Activated CD4-positive, alpha-beta T cell treated with anti-CD3 and anti-CD28 coated beads, Interleukin-2, amount 10 ng/mL, durations not matched to agents 7 days and 5 days (primary cell): ENCODE data around the gene ALAS2. TPM values are rescaled to one million over a fixed set of nuclear protein-coding genes. Genes with fewer than 3 reads are reported as not detected.
"Not testable (repeated sequence)": the region's sequence is repeated elsewhere in the genome, so short reads cannot be mapped to it uniquely, and the experiment has no call there.

Experiments
- CTCF ChIA-PET: fragments of 350-600 bp; sonication (Branson Sonifier 250); formaldehyde crosslinking; loops from one replicate; lab custom pipeline; 2021; ENCODE audit warnings: antibody characterized with exemption; lab: Charles Lee
- POLR2A ChIA-PET: fragments of 350-600 bp; sonication (Branson Sonifier 250); formaldehyde crosslinking; loops from one replicate; lab custom pipeline; 2021; ENCODE audit warnings: antibody characterized with exemption; lab: Charles Lee
- DNase-seq: peaks from one replicate; pipeline ENCODE4 v3.0.0-alpha.2; 2020
- H3K27ac Mint-ChIP-seq: one replicate; pipeline ENCODE4 v1.8.0; 2021; ENCODE audit warnings: mild to moderate bottlenecking, moderate library complexity, mixed read lengths
- H3K27me3 Mint-ChIP-seq: one replicate; pipeline ENCODE4 v1.8.0; 2021; ENCODE audit warnings: mixed read lengths
- H3K36me3 Mint-ChIP-seq: one replicate; pipeline ENCODE4 v1.8.0; 2021; ENCODE audit warnings: low read depth, mixed read lengths
- H3K4me1 Mint-ChIP-seq: one replicate; pipeline ENCODE4 v1.8.0; 2021; ENCODE audit warnings: mixed read lengths
- H3K4me3 Mint-ChIP-seq: one replicate; pipeline ENCODE4 v1.8.0; 2021; ENCODE audit warnings: mild to moderate bottlenecking, moderate library complexity, mixed read lengths
- H3K9me3 Mint-ChIP-seq: one replicate; pipeline ENCODE4 v1.8.0; 2021; ENCODE audit warnings: mixed read lengths
- total RNA-seq, 2 experiments: library from RNA; stranded (reverse); gene quantifications; one replicate each; pipeline ENCODE4 v1.2.3, GENCODE V29; 2021

ALAS2 gene
- total RNA-seq, 2 experiments from 2014 or later = not detected

GRCh38 chrX:54994668-54995351, 36.0 kb downstream of the ALAS2 start:
- POLR2A ChIA-PET = no interaction called here

GRCh38 chrX:54994099-54994498, 36.7 kb downstream of the ALAS2 start, which contains the start of gene PFKFB1:
Gene PFKFB1, minus strand, starts transcription at chrX:54994188. Its CDS starts 181 bp downstream, at chrX:54994007.
- ChIA-PET CTCF (interaction anchor here (1.7 kb wide), 1 partner anchor 10 kb away, joined by 5 read pairs; no protein-coding TSS in a partner anchor), POLR2A (no interaction called here)
- peak within 1 kb of the TSS; percentile 2 for H3K27ac Mint-ChIP-seq
- no peak for DNase-seq
- no peaks in the 10 kb centered on the region for H3K9me3 Mint-ChIP-seq
- H3K27me3 Mint-ChIP-seq = no peaks in the 10 kb centered on the region
- peaks cover 1% of the 10 kb centered on the region for H3K4me1 Mint-ChIP-seq
- H3K36me3 Mint-ChIP-seq = no peaks in the 10 kb centered on the region
- no peak within 1 kb of the TSS for H3K4me3 Mint-ChIP-seq

More at GRCh38 chrX:54994668-54995351, 36.0 kb downstream of the ALAS2 start:
- CTCF ChIA-PET = interaction anchor here (1.7 kb wide), 1 partner anchor 10 kb away, joined by 5 read pairs; no protein-coding TSS in a partner anchor
- H3K27ac Mint-ChIP-seq = no peak overlapping the region
- H3K36me3 Mint-ChIP-seq = no peaks in the 10 kb centered on the region
- no peak for DNase-seq
- no peaks in the 10 kb centered on the region for H3K9me3 Mint-ChIP-seq
- H3K4me1 Mint-ChIP-seq = peaks cover 7% of the 10 kb centered on the region
- H3K4me3 Mint-ChIP-seq = no peak overlapping the region
- no peaks in the 10 kb centered on the region for H3K27me3 Mint-ChIP-seq

GRCh38 chrX:54992911-54993622, 37.7 kb downstream of the ALAS2 start:
- Mint-ChIP-seq H3K9me3 (no peaks in the 10 kb centered on the region), H3K36me3 (no peaks in the 10 kb centered on the region), H3K27ac (no peak overlapping the region), H3K27me3 (no peaks in the 10 kb centered on the region), H3K4me1 (no peaks in the 10 kb centered on the region), H3K4me3 (no peak overlapping the region)
- DNase-seq = no peak
- POLR2A ChIA-PET = no interaction called here
- CTCF ChIA-PET = no interaction called here

- no peak overlapping the region for H3K27ac Mint-ChIP-seq
- DNase-seq = no peak
- H3K9me3 Mint-ChIP-seq = no peaks in the 10 kb centered on the region
- POLR2A ChIA-PET = no interaction called here
- no peaks in the 10 kb centered on the region for H3K36me3 Mint-ChIP-seq
- H3K27me3 Mint-ChIP-seq = no peaks in the 10 kb centered on the region
- CTCF ChIA-PET = no interaction called here
- no peaks in the 10 kb centered on the region for H3K4me1 Mint-ChIP-seq
- H3K4me3 Mint-ChIP-seq = no peak overlapping the region
Observed at GRCh38 chrX:54991706-54992105, 39.1 kb downstream of the ALAS2 start.

- POLR2A ChIA-PET, H3K4me1 Mint-ChIP-seq, H3K9me3 Mint-ChIP-seq, CTCF ChIA-PET, H3K27me3 Mint-ChIP-seq, H3K36me3 Mint-ChIP-seq, H3K27ac Mint-ChIP-seq, H3K4me3 Mint-ChIP-seq, DNase-seq: not testable (repeated sequence)
Observed at GRCh38 chrX:54983306-54983705, 47.5 kb downstream of the ALAS2 start.

GRCh38 chrX:54980334-54980733, 50.4 kb downstream of the ALAS2 start:
- H3K27ac Mint-ChIP-seq = no peak overlapping the region
- no peaks in the 10 kb centered on the region for H3K27me3 Mint-ChIP-seq
- no peaks in the 10 kb centered on the region for H3K36me3 Mint-ChIP-seq
- no peaks in the 10 kb centered on the region for H3K9me3 Mint-ChIP-seq
- H3K4me3 Mint-ChIP-seq = no peak overlapping the region
- no peak for DNase-seq
- POLR2A ChIA-PET = no interaction called here
- CTCF ChIA-PET = no interaction called here
- no peaks in the 10 kb centered on the region for H3K4me1 Mint-ChIP-seq

GRCh38 chrX:54979432-54979831, 51.3 kb downstream of the ALAS2 start:
- Mint-ChIP-seq H3K9me3 (no peaks in the 10 kb centered on the region), H3K4me1 (no peaks in the 10 kb centered on the region), H3K4me3 (no peak overlapping the region), H3K36me3 (no peaks in the 10 kb centered on the region), H3K27me3 (no peaks in the 10 kb centered on the region), H3K27ac (no peak overlapping the region)
- ChIA-PET POLR2A (no interaction called here), CTCF (no interaction called here)
- DNase-seq = no peak

GRCh38 chrX:54978448-54978847, 52.3 kb downstream of the ALAS2 start:
- Mint-ChIP-seq H3K4me3 (no peak overlapping the region), H3K27me3 (peaks cover 2% of the 10 kb centered on the region), H3K9me3 (no peaks in the 10 kb centered on the region), H3K4me1 (no peaks in the 10 kb centered on the region), H3K36me3 (no peaks in the 10 kb centered on the region), H3K27ac (no peak overlapping the region)
- CTCF ChIA-PET = no interaction called here
- no peak for DNase-seq
- POLR2A ChIA-PET = no interaction called here

- no peaks in the 10 kb centered on the region for H3K9me3 Mint-ChIP-seq
- CTCF ChIA-PET = no interaction called here
- no peak overlapping the region for H3K27ac Mint-ChIP-seq
- peaks cover 2% of the 10 kb centered on the region for H3K27me3 Mint-ChIP-seq
- H3K4me3 Mint-ChIP-seq = no peak overlapping the region
- DNase-seq = no peak
- POLR2A ChIA-PET = no interaction called here
- H3K4me1 Mint-ChIP-seq = no peaks in the 10 kb centered on the region
- no peaks in the 10 kb centered on the region for H3K36me3 Mint-ChIP-seq
Observed at GRCh38 chrX:54977387-54977786, 53.4 kb downstream of the ALAS2 start.

- ChIA-PET CTCF (no interaction called here), POLR2A (no interaction called here)
- H3K36me3 Mint-ChIP-seq = no peaks in the 10 kb centered on the region
- no peak overlapping the region for H3K27ac Mint-ChIP-seq
- H3K4me1 Mint-ChIP-seq = peaks cover 8% of the 10 kb centered on the region
- no peak overlapping the region for H3K4me3 Mint-ChIP-seq
- no peak for DNase-seq
- H3K9me3 Mint-ChIP-seq = peaks cover 3% of the 10 kb centered on the region
- no peaks in the 10 kb centered on the region for H3K27me3 Mint-ChIP-seq
Observed at GRCh38 chrX:54964766-54965497, 65.8 kb downstream of the ALAS2 start.

- POLR2A ChIA-PET = no interaction called here
Observed at GRCh38 chrX:54961750-54962149, 69.0 kb downstream of the ALAS2 start.

More at GRCh38 chrX:54961750-54962149, 69.0 kb downstream of the ALAS2 start:
- H3K9me3 Mint-ChIP-seq = peaks cover 5% of the 10 kb centered on the region
- no peaks in the 10 kb centered on the region for H3K36me3 Mint-ChIP-seq
- peaks cover 8% of the 10 kb centered on the region for H3K4me1 Mint-ChIP-seq
- H3K4me3 Mint-ChIP-seq = no peak overlapping the region
- no peaks in the 10 kb centered on the region for H3K27me3 Mint-ChIP-seq
- no peak overlapping the region for H3K27ac Mint-ChIP-seq
- DNase-seq = no peak
- CTCF ChIA-PET = no interaction called here
